Measurements from ENCODE around the gene KIF16B. TPM values are rescaled to one million over a fixed set of nuclear protein-coding genes. Genes with fewer than 3 reads are reported as not detected.
"Not testable (repeated sequence)": the region's sequence is repeated elsewhere in the genome, so short reads cannot be mapped to it uniquely, and the experiment has no call there.

KIF16B gene
- total RNA-seq, 1 experiment from 2014 or later = 6.1 TPM

- H3K4me2 ChIP-seq (ENCODE audit: low read depth, low read length, poor library complexity, severe bottlenecking) = no peak overlapping the region
- no peak overlapping the region for H2AFZ ChIP-seq (ENCODE audit: low read length)
- DNase-seq = no peak
- H3K27me3 ChIP-seq (ENCODE audit: low read length) = no peaks in the 10 kb centered on the region
- H3K4me1 ChIP-seq (ENCODE audit: low read length) = no peaks in the 10 kb centered on the region
- no peak overlapping the region for H3K27ac ChIP-seq (ENCODE audit: low read length)
- no peak overlapping the region for H3K4me3 ChIP-seq (ENCODE audit: low read length)
- no peaks in the 10 kb centered on the region for H3K9me2 ChIP-seq (replicated peaks; ENCODE audit: insufficient read depth, low read length)
- no peaks in the 10 kb centered on the region for H3K79me2 ChIP-seq (ENCODE audit: low read length)
- H4K20me1 ChIP-seq (ENCODE audit: insufficient read depth, low read depth, low read length) = no peaks in the 10 kb centered on the region
- H3K9me3 ChIP-seq (ENCODE audit: low read length) = no peaks in the 10 kb centered on the region
- no peak overlapping the region for H3K9ac ChIP-seq (ENCODE audit: low read length)
- H3K36me3 ChIP-seq (ENCODE audit: insufficient read depth, low read length) = no peaks in the 10 kb centered on the region
These were observed 27.8 kb upstream of the KIF16B start for GRCh38 chr20:16601047-16601446.

- H4K20me1 ChIP-seq (ENCODE audit: insufficient read depth, low read depth, low read length) = no peaks in the 10 kb centered on the region
- H3K9me2 ChIP-seq (replicated peaks; ENCODE audit: insufficient read depth, low read length) = no peaks in the 10 kb centered on the region
- H3K4me2 ChIP-seq (ENCODE audit: low read depth, low read length, poor library complexity, severe bottlenecking) = no peak overlapping the region
- no peak overlapping the region for H3K4me3 ChIP-seq (ENCODE audit: low read length)
- H3K9me3 ChIP-seq (ENCODE audit: low read length) = no peaks in the 10 kb centered on the region
- H3K79me2 ChIP-seq (ENCODE audit: low read length) = no peaks in the 10 kb centered on the region
- H2AFZ ChIP-seq (ENCODE audit: low read length) = no peak overlapping the region
- H3K27me3 ChIP-seq (ENCODE audit: low read length) = no peaks in the 10 kb centered on the region
- no peaks in the 10 kb centered on the region for H3K36me3 ChIP-seq (ENCODE audit: insufficient read depth, low read length)
- no peak overlapping the region for H3K27ac ChIP-seq (ENCODE audit: low read length)
- no peaks in the 10 kb centered on the region for H3K4me1 ChIP-seq (ENCODE audit: low read length)
- no peak for DNase-seq
- H3K9ac ChIP-seq (ENCODE audit: low read length) = no peak overlapping the region
These were observed 26.0 kb upstream of the KIF16B start for GRCh38 chr20:16599257-16599656.

GRCh38 chr20:16596991-16597390 is 23.7 kb upstream of the KIF16B start:
- no peak overlapping the region for H3K4me3 ChIP-seq (ENCODE audit: low read length)
- no peak for DNase-seq
- H3K9me2 ChIP-seq (replicated peaks; ENCODE audit: insufficient read depth, low read length) = no peaks in the 10 kb centered on the region
- no peaks in the 10 kb centered on the region for H3K36me3 ChIP-seq (ENCODE audit: insufficient read depth, low read length)
- H3K79me2 ChIP-seq (ENCODE audit: low read length) = no peaks in the 10 kb centered on the region
- H4K20me1 ChIP-seq (ENCODE audit: insufficient read depth, low read depth, low read length) = no peaks in the 10 kb centered on the region
- no peak overlapping the region for H3K9ac ChIP-seq (ENCODE audit: low read length)
- no peak overlapping the region for H3K4me2 ChIP-seq (ENCODE audit: low read depth, low read length, poor library complexity, severe bottlenecking)
- H3K27ac ChIP-seq (ENCODE audit: low read length) = no peak overlapping the region
- H3K9me3 ChIP-seq (ENCODE audit: low read length) = no peaks in the 10 kb centered on the region
- no peak overlapping the region for H2AFZ ChIP-seq (ENCODE audit: low read length)
- H3K27me3 ChIP-seq (ENCODE audit: low read length) = no peaks in the 10 kb centered on the region
- H3K4me1 ChIP-seq (ENCODE audit: low read length) = no peaks in the 10 kb centered on the region

DNA sequence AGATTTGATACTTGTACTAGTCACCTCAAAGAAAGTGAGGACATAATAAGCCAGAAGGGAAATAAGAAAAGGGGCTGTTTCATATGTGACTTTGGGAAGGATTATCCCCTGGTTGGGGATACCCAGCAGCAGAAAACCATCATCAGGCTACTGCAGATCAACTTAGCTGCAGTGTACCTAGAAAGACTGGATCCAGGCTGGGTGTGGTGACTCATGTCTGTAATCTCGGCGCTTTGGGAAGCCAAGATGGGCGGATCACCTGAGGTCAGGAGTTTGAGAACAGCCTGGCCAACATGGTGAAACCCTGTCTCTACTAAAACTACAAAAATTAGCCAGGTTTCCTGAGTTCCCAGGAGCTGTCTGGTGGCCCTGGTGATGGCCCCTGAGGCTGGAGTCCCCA is 23.2 kb upstream of the KIF16B start:
- H3K9me3 ChIP-seq (ENCODE audit: low read length); H3K9me2 ChIP-seq (replicated peaks; ENCODE audit: insufficient read depth, low read length); H3K36me3 ChIP-seq (ENCODE audit: insufficient read depth, low read length); H3K27ac ChIP-seq (ENCODE audit: low read length); DNase-seq; H3K4me3 ChIP-seq (ENCODE audit: low read length); H3K9ac ChIP-seq (ENCODE audit: low read length); H3K27me3 ChIP-seq (ENCODE audit: low read length); H3K4me1 ChIP-seq (ENCODE audit: low read length); H2AFZ ChIP-seq (ENCODE audit: low read length); H3K79me2 ChIP-seq (ENCODE audit: low read length); H3K4me2 ChIP-seq (ENCODE audit: low read depth, low read length, poor library complexity, severe bottlenecking); H4K20me1 ChIP-seq (ENCODE audit: insufficient read depth, low read depth, low read length): not testable (repeated sequence)

GRCh38 chr20:16595376-16595775 is 22.1 kb upstream of the KIF16B start:
- no peaks in the 10 kb centered on the region for H3K4me1 ChIP-seq (ENCODE audit: low read length)
- no peaks in the 10 kb centered on the region for H3K9me2 ChIP-seq (replicated peaks; ENCODE audit: insufficient read depth, low read length)
- H3K27ac ChIP-seq (ENCODE audit: low read length) = no peak overlapping the region
- no peaks in the 10 kb centered on the region for H3K79me2 ChIP-seq (ENCODE audit: low read length)
- no peak overlapping the region for H3K9ac ChIP-seq (ENCODE audit: low read length)
- no peak overlapping the region for H3K4me3 ChIP-seq (ENCODE audit: low read length)
- H3K4me2 ChIP-seq (ENCODE audit: low read depth, low read length, poor library complexity, severe bottlenecking) = no peak overlapping the region
- H2AFZ ChIP-seq (ENCODE audit: low read length) = no peak overlapping the region
- DNase-seq = no peak
- H3K36me3 ChIP-seq (ENCODE audit: insufficient read depth, low read length) = no peaks in the 10 kb centered on the region
- H4K20me1 ChIP-seq (ENCODE audit: insufficient read depth, low read depth, low read length) = no peaks in the 10 kb centered on the region
- H3K27me3 ChIP-seq (ENCODE audit: low read length) = no peaks in the 10 kb centered on the region
- H3K9me3 ChIP-seq (ENCODE audit: low read length) = no peaks in the 10 kb centered on the region

GRCh38 chr20:16590041-16590633 is 16.9 kb upstream of the KIF16B start:
- H2AFZ ChIP-seq (ENCODE audit: low read length) = no peak overlapping the region
- H3K79me2 ChIP-seq (ENCODE audit: low read length) = no peaks in the 10 kb centered on the region
- no peaks in the 10 kb centered on the region for H3K36me3 ChIP-seq (ENCODE audit: insufficient read depth, low read length)
- no peaks in the 10 kb centered on the region for H3K9me2 ChIP-seq (replicated peaks; ENCODE audit: insufficient read depth, low read length)
- H3K4me1 ChIP-seq (ENCODE audit: low read length) = no peaks in the 10 kb centered on the region
- no peak for DNase-seq
- H3K4me3 ChIP-seq (ENCODE audit: low read length) = no peak overlapping the region
- H4K20me1 ChIP-seq (ENCODE audit: insufficient read depth, low read depth, low read length) = no peaks in the 10 kb centered on the region
- no peak overlapping the region for H3K27ac ChIP-seq (ENCODE audit: low read length)
- H3K9me3 ChIP-seq (ENCODE audit: low read length) = no peaks in the 10 kb centered on the region
- H3K27me3 ChIP-seq (ENCODE audit: low read length) = no peaks in the 10 kb centered on the region
- H3K4me2 ChIP-seq (ENCODE audit: low read depth, low read length, poor library complexity, severe bottlenecking) = no peak overlapping the region
- H3K9ac ChIP-seq (ENCODE audit: low read length) = no peak overlapping the region

DNA sequence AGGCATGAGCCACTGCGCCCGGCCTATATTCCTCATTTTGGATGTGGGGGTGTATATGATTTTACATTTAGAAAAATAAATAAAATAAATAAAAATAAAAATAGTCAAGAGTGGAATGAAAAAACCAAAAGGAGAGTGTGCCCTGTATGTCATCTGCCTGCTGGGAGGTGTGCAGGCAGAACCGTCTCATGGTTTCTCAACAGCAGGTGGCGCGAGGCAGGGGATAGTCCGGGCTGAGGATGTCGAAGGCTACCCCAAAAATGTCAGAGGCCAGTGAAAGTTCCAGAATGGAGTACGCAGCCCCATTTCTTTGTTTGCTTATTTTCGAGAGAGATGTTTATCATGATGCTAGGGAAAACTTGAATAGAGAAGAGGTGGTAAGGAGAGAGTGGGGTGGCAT is 16.4 kb upstream of the KIF16B start:
- Histone ChIP-seq H3K36me3 (ENCODE audit: insufficient read depth, low read length) (no peaks in the 10 kb centered on the region), H3K79me2 (ENCODE audit: low read length) (no peaks in the 10 kb centered on the region), H4K20me1 (ENCODE audit: insufficient read depth, low read depth, low read length) (no peaks in the 10 kb centered on the region), H3K4me3 (ENCODE audit: low read length) (no peak overlapping the region), H3K9me3 (ENCODE audit: low read length) (no peaks in the 10 kb centered on the region), H3K27ac (ENCODE audit: low read length) (no peak overlapping the region), H3K4me1 (ENCODE audit: low read length) (no peaks in the 10 kb centered on the region), H3K9ac (ENCODE audit: low read length) (no peak overlapping the region), H3K9me2 (replicated peaks; ENCODE audit: insufficient read depth, low read length) (no peaks in the 10 kb centered on the region), H3K27me3 (ENCODE audit: low read length) (no peaks in the 10 kb centered on the region), H3K4me2 (ENCODE audit: low read depth, low read length, poor library complexity, severe bottlenecking) (no peak overlapping the region), H2AFZ (ENCODE audit: low read length) (no peak overlapping the region)
- DNase-seq = no peak

DNA sequence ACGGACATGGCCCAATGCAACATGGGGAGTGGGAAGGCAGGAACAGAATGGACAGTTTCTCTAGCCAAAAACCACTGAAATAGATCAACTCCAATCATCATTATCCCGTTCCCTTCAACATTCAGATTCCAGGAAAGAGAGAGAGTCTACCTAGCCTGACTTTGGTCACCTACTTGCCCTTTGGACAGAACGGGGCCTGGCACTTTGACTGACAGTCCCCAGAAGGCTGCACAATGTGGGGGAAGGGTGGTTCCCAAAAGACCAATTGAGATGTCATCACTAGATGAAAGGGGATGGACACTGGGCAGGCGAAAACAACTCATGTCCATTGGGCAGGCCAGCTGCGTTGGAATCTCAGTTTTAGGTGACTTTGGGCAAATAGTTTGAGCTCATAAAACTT is 15.0 kb upstream of the KIF16B start:
- no peaks in the 10 kb centered on the region for H3K4me1 ChIP-seq (ENCODE audit: low read length)
- H3K9ac ChIP-seq (ENCODE audit: low read length) = no peak overlapping the region
- H2AFZ ChIP-seq (ENCODE audit: low read length) = no peak overlapping the region
- no peaks in the 10 kb centered on the region for H3K9me2 ChIP-seq (replicated peaks; ENCODE audit: insufficient read depth, low read length)
- no peak overlapping the region for H3K27ac ChIP-seq (ENCODE audit: low read length)
- no peaks in the 10 kb centered on the region for H3K9me3 ChIP-seq (ENCODE audit: low read length)
- H3K27me3 ChIP-seq (ENCODE audit: low read length) = no peaks in the 10 kb centered on the region
- H3K4me2 ChIP-seq (ENCODE audit: low read depth, low read length, poor library complexity, severe bottlenecking) = no peak overlapping the region
- H3K4me3 ChIP-seq (ENCODE audit: low read length) = no peak overlapping the region
- DNase-seq = no peak
- no peaks in the 10 kb centered on the region for H3K36me3 ChIP-seq (ENCODE audit: insufficient read depth, low read length)
- no peaks in the 10 kb centered on the region for H3K79me2 ChIP-seq (ENCODE audit: low read length)
- H4K20me1 ChIP-seq (ENCODE audit: insufficient read depth, low read depth, low read length) = no peaks in the 10 kb centered on the region

DNA sequence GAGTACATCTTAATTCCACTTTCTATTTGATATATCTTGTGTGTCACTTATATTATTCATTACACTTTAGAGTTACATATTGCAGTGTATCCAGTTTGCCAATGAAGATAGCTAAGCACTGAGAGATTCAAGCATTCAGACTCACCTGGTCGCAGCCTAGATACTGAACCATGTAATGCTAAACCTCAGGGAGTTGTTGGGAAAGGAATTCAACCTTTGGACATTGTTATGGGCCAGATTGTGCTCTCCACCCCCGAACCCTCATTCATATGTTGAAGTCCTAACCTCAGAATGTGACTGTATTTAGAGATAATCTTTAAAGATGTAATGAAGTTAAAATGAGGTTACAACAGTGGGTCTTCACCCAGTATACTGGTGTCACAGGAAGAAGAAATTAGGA is 13.8 kb upstream of the KIF16B start:
- no peak overlapping the region for H3K4me2 ChIP-seq (ENCODE audit: low read depth, low read length, poor library complexity, severe bottlenecking)
- H3K9me2 ChIP-seq (replicated peaks; ENCODE audit: insufficient read depth, low read length) = no peaks in the 10 kb centered on the region
- H4K20me1 ChIP-seq (ENCODE audit: insufficient read depth, low read depth, low read length) = no peaks in the 10 kb centered on the region
- no peaks in the 10 kb centered on the region for H3K4me1 ChIP-seq (ENCODE audit: low read length)
- no peak for DNase-seq
- no peaks in the 10 kb centered on the region for H3K79me2 ChIP-seq (ENCODE audit: low read length)
- no peak overlapping the region for H3K9ac ChIP-seq (ENCODE audit: low read length)
- H3K27me3 ChIP-seq (ENCODE audit: low read length) = no peaks in the 10 kb centered on the region
- no peak overlapping the region for H3K4me3 ChIP-seq (ENCODE audit: low read length)
- no peak overlapping the region for H2AFZ ChIP-seq (ENCODE audit: low read length)
- H3K36me3 ChIP-seq (ENCODE audit: insufficient read depth, low read length) = no peaks in the 10 kb centered on the region
- no peaks in the 10 kb centered on the region for H3K9me3 ChIP-seq (ENCODE audit: low read length)
- no peak overlapping the region for H3K27ac ChIP-seq (ENCODE audit: low read length)
